SK-N-MC (cell line): ENCODE data around the gene PLEKHG5.
"Not testable (repeated sequence)": the region's sequence is repeated elsewhere in the genome, so short reads cannot be mapped to it uniquely, and the experiment has no call there.

Experiments used
- DNase-seq: peaks from one replicate; pipeline ENCODE4 v3.0.0-alpha.2; 2011; ENCODE audit warnings: low read depth, low spot score
- H3K27ac ChIP-seq: fragments of 200-600 bp; sonication (generic); 2 replicates; pipeline ENCODE4 v1.5.1; 2016; ENCODE audit warnings: mixed run types
- H3K36me3 ChIP-seq: fragments of 200-600 bp; sonication (generic); 2 replicates; pipeline ENCODE4 v1.6.1; 2017; ENCODE audit warnings: antibody characterized with exemption, low read length, mixed read lengths; ENCODE audit not compliant: insufficient read depth
- H3K4me3 ChIP-seq: fragments of 200-600 bp; sonication (generic); 2 replicates; pipeline ENCODE4 v1.5.1; 2016
- H3K9ac ChIP-seq: fragments of 200-600 bp; sonication (generic); 2 replicates; pipeline ENCODE4 v1.8.0; 2017; ENCODE audit warnings: mixed run types, mixed read lengths; ENCODE audit not compliant: insufficient read length
- H3K9me3 ChIP-seq: fragments of 200-600 bp; sonication (generic); 2 replicates; pipeline ENCODE4 v1.6.1; 2017; ENCODE audit warnings: low read depth, mild to moderate bottlenecking, antibody characterized with exemption, low read length, moderate library complexity, mixed read lengths
- EZH2 ChIP-seq: fragments of 200-600 bp; sonication (generic); IDR thresholded peaks from one replicate; pipeline ENCODE4 v1.6.1; 2017; ENCODE audit warnings: antibody characterized with exemption
- FOXP2 ChIP-seq: optimal IDR thresholded peaks from 2 replicates; pipeline ENCODE3; 2011; ENCODE audit warnings: mild to moderate bottlenecking, moderate library complexity; ENCODE audit not compliant: insufficient read depth; ENCODE audit errors: extremely low read length, control extremely low read depth
- POLR2AphosphoS5 ChIP-seq: IDR thresholded peaks from 2 replicates; pipeline ENCODE4 v1.6.1; 2012; ENCODE audit warnings: mild to moderate bottlenecking, low read depth, low read length, borderline replicate concordance

PLEKHG5 gene

DNA sequence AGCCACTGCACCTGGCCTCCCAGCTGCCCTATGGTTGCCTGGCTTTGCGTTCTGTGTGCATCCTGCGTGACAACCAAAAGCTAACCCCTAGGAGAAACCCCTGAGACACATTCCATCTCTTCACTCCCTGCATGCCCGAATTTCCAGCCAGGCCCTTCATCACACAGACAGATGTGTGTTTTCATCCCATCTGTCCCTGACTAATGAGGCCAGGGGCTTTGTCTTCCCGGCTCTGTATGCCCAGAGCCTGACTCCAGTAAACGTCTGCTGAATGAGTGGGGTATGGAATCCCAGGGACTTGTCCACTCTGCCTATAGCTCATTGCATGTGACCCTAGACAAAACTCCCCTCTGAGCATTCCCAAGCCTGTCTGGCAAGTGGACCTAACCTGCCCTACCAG is 57.3 kb downstream of the PLEKHG5 start:
- Histone ChIP-seq H3K9me3 (no peaks in the 10 kb centered on the region), H3K4me3 (no peak overlapping the region), H3K27ac (no peak overlapping the region), H3K36me3 (no peaks in the 10 kb centered on the region), H3K9ac (no peak overlapping the region)
- TF ChIP-seq FOXP2, result no peak
- no peak for DNase-seq

DNA sequence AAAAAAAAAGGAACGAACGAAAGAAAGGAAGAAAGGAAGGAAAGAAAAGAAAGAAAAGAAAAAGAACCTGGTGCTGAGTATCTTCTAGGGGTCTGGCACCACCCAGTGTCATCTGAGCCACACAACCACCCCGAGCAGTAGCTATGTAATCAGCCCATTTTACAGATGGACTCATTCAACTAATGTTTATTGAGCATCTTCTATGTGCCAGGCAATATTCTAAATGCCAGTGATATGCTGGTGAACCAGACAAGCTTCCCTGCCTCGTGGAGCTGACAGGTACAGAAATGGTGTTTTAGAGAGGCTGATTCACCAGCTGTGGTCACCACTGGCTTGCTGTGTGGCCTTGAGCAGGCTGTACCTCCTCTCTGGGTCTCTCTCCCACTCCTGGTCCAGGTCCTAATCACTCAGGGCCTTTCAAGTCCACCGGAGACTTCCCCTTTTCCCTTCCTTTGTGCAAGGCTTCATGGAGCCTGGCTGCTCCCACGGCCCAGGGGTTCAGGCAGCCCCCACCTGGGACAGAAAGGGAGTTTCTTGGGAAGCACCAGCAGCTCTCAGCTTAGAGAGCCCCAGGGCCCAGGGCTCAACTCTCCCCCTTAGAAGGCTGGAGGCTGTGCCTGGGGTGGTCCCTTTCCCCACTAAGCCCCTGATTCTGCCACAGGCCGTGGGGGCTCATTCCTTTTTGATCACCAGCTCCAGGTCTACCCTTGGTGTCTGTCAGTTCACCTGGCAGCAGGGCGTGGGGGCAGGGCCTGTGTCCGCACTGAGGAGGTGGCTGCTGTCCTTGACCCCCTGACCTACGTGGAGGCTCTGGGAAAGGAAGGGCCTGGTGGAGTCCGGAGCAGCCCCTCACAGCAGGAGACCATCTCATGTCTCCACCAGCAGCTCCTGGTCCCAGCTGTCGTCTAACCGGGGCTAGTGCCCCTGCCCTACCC is 59.6 kb downstream of the PLEKHG5 start:
- H3K9me3 ChIP-seq, H3K27ac ChIP-seq, H3K36me3 ChIP-seq, H3K9ac ChIP-seq, H3K4me3 ChIP-seq, DNase-seq: not testable (repeated sequence)

DNA sequence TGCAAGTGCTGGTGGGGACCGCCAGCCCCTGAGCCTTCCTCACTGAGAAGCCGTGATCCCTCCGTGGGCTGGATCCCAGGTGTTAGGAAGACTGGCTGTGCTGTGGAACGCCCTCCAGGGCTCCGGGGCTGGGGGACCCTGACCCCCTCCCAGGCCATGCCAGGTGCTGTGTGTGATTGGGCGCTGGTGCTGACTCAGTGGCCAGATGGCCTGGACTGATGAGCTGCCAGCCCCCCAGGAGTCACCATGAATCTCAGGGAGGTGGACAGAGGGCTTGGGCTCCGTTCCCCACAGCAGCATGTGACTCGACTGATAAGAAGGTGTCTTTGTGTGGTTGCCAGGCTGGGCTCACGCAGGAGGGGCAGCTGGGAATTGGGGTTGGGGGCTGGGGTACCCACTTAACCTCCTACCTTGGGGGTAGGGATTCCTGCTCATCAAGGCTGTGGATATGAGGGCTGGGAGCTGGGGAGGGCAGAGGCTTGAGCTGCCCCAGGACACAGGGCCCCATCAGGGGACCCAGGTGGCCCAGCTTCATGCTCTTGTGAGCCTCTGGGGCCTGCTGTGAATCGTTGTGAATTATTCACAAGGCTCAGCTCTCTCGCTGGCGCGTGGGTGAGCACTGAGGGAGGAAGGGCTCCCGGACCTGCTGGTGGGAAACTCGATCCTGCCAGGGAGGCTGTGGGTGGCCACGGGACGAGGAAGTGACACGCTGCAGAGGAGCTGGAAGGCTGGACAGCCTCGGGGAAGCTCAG is 61.6 kb downstream of the PLEKHG5 start:
- H3K9ac ChIP-seq, H3K27ac ChIP-seq, H3K4me3 ChIP-seq, DNase-seq, H3K36me3 ChIP-seq, H3K9me3 ChIP-seq: not testable (repeated sequence)

DNA sequence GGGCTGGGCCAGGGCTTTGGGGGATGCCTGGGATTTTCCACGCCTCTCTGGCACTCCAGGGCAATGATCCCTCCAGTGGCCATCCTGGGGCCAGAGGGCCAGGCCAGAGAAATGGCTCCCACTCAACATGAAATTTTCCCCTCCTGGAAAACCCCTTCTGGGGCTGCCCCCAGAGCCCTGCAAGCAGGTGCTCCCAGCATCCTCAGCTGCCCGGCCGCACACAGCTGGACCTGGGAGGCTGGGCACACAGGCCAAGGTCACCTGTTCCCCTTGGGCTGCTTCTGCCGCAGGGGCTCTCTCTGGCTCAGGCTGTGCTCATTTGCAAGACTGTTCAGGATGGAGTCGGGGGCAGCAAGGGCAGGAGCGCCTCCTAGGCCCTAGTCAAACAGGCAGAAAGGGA is 63.0 kb downstream of the PLEKHG5 start:
- not testable (repeated sequence) for DNase-seq, H3K27ac ChIP-seq, H3K36me3 ChIP-seq, H3K9me3 ChIP-seq, H3K4me3 ChIP-seq, H3K9ac ChIP-seq

DNA sequence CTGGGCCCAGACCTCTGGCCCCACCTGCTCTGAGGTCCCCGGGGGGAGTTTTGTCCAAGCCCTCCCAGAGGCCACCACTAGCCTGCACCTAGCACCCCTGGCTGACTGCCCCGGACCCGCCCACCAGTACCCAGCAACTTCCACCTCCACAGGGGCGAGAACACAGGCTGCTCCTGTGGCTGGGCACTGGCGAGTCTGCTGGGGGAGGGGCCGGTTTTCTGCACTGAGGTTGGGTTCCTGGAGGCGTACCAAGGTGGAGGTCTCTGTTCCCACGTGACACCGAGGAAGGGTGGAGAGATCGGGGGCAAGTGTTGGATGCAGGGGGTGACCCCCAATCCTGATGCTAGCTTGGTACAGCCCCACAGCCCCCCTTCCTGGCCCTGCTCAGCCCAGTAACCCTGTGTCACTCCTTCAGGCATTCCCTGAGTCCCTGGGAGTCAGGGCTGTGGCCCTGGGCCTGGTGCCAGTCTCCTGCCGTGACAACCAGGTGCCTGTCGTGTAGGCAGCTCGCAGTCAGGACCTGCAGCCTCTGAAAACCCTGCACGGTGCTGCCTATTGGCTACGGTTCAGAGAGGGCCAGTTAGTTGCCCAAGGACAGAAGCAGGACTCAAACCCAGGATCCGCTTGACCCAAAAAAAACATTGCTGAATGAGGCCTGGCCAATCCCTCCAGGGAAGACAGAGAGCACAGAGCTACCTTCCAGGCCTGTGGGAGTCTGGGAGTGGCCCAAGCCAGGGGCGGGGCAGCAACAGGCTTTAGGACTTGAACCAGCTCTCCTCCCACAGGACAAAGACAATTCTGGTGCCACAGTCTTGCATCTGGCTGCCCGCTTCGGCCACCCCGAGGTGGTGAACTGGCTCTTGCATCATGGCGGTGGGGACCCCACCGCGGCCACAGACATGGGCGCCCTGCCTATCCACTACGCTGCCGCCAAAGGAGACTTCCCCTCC is 63.8 kb downstream of the PLEKHG5 start:
- no peak for TF ChIP-seq POLR2AphosphoS5
- no peak for TF ChIP-seq EZH2
- TF ChIP-seq FOXP2, result no peak
- Histone ChIP-seq H3K27ac (no peak overlapping the region), H3K9ac (no peak overlapping the region), H3K4me3 (no peak overlapping the region), H3K36me3 (no peaks in the 10 kb centered on the region), H3K9me3 (no peaks in the 10 kb centered on the region)
- DNase-seq, result no peak

GRCh38 chr1:6426972-6427350 is 64.5 kb downstream of the PLEKHG5 start:
- Histone ChIP-seq H3K9me3 (no peaks in the 10 kb centered on the region), H3K27ac (no peak overlapping the region), H3K9ac (no peak overlapping the region), H3K4me3 (no peak overlapping the region), H3K36me3 (no peaks in the 10 kb centered on the region)
- no peak for DNase-seq
- TF ChIP-seq FOXP2 (no peak), EZH2 (no peak), POLR2AphosphoS5 (no peak)

DNA sequence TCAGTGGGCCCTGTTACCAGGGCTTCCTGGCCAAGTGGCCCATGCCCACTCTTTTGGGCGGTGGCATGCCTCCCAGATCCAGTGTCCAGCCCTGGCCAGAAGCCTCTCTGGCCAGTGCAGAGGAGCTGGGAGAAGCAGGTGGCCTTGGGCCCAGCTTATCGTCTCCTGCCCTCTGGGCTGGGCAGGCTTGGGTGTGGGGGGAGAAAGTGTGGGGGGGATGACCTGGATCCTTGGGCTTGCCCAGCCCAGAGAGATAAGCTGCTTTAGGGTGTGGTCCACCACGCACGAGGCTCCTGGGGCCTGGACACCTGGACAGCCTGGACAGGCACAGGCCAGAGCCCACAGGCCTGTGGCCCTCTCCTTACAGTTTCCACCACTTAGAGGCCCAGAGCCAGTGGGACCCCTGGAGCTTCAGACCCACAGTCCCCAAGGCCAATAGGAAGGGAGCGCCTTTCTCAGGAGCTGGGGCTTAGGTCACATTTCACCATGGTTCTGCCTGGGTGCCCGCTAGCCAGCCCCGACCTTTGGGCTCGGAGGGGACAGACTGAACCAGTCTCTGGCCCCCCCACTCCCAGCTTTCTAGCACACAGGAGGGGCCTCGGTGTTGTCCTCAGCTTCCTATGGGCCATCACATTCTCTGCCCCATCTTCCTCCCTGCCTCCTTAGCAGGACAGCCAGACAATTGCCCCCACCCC is 65.0 kb downstream of the PLEKHG5 start:
- DNase-seq, result no peak
- no peak overlapping the region for H3K4me3 ChIP-seq
- no peak overlapping the region for H3K27ac ChIP-seq
- no peak for TF ChIP-seq POLR2AphosphoS5
- no peak for TF ChIP-seq FOXP2
- no peaks in the 10 kb centered on the region for H3K36me3 ChIP-seq
- H3K9me3 ChIP-seq, result no peaks in the 10 kb centered on the region
- H3K9ac ChIP-seq, result no peak overlapping the region

DNA sequence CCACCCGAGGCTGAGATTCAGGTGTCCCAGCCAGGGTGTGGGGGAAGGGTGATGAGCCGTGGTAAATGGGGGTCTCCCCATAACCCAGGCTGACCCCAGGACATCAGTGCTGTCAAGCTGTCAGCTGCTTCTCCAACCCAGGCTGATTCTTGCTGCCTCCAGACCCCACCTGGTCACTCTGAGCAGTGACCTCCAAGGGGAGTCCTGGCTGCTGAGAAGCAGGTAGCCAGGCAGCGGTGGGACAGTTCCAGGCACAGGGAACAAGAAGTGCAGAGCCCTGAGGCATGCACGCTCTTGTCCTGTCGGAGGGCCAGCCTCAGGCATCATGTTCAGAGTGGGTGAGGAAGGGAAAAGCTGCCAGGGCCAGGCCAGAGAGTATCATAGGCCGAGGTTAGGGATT is 65.8 kb downstream of the PLEKHG5 start:
- TF ChIP-seq EZH2, result no peak
- Histone ChIP-seq H3K27ac (no peak overlapping the region), H3K4me3 (no peak overlapping the region), H3K36me3 (no peaks in the 10 kb centered on the region), H3K9ac (no peak overlapping the region), H3K9me3 (no peaks in the 10 kb centered on the region)
- no peak for DNase-seq
